GM21528 (cell line): Measurements from ENCODE around the gene PDLIM3.

Experiments used
- ATAC-seq: cut with Tn5 transposase; IDR thresholded peaks from one replicate; pipeline ENCODE4 v1.9.1; 2021; ENCODE audit warnings: mild to moderate bottlenecking, moderate library complexity; ENCODE audit not compliant: unreplicated experiment, low FRiP score

Gene PDLIM3

DNA sequence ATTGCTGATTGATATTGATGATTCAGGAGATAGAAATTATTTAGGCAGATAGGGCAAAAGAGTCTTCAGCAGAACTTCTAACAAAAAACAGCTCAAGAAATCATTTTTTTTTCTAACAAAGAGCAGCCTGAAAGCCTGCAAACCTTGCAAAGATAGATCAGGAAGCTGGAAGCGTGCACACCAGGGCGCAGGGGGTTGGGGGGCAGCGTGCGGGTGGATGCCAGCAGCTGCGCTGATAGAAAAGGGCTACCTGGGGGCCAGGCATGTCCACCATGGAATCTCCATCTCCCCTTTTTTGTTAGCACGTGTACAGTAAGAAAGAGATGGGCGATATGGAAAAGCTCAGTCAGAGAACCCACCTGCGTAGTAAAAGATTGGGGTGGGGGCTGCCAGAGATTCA lies 62.1 kb downstream of the PDLIM3 start:
- ATAC-seq = no peak

DNA sequence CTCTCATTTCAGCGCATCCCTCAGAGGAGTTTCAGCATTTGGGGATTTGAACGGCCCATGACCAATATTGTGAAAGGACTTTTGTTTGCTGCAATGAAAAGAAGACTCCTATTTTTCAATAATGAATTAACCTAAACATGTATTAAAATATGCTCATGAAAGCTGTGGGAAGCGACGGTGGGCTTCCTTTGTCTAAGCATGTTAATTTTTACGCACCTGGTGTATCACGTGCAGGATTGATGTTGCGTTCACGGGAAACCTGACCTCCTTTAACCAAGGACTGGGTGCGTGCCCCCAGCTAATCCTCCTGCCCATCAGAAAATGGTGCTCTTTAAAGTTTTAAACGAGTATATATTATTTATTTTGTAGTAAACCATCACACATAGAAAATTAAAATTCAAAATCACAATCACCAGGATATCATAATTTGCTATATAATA lies 63.2 kb downstream of the PDLIM3 start:
- no peak for ATAC-seq

DNA sequence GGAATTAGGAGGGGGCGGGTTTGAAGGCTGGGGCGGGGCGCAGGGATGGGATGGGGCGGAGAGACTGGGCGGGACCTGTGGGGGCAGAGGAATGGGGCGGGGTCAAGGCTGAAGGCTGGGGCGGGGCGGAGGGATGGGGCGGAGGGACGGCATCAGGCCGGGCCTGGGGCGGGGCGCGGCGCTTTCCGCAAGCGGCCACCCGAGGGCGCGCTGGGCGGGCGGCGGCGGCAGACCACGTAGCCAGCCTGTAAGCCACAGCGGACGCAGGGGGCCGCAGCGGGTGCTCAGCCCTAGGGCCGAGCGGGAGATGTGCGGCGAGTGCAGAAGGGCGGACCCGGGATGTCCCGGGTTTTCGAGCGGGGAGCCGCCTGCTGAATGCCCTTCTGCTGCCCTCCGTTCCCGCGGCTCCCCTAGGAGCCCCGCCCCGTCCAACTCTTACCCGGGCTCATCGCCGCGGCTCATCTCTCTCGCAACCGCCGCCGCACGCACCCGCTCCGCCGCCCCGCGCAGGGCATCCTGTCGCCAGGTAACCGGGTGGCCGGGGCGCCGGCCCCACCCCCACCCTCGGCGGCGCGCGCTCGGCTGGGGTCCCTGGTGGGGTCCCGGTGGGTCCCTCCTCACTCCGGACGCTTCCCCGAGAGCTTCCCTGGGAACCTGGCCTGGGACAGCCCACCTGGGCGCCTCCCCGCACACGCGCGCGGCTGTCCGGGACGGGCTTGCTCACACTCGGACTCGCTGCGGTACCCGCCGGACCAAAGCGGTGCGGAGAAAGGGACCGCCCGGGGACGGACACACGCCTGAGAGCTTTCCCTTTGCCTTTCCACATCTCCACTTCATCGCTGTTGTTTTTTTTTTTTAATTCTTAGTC lies 63.8 kb downstream of the PDLIM3 start, which contains the start of gene CCDC110:
TSS of gene CCDC110 (minus strand) at position 499 of the 868 bp plus-strand sequence. CDS start at position 449, 50 bp downstream.
- ATAC-seq = peak; percentile 91

DNA sequence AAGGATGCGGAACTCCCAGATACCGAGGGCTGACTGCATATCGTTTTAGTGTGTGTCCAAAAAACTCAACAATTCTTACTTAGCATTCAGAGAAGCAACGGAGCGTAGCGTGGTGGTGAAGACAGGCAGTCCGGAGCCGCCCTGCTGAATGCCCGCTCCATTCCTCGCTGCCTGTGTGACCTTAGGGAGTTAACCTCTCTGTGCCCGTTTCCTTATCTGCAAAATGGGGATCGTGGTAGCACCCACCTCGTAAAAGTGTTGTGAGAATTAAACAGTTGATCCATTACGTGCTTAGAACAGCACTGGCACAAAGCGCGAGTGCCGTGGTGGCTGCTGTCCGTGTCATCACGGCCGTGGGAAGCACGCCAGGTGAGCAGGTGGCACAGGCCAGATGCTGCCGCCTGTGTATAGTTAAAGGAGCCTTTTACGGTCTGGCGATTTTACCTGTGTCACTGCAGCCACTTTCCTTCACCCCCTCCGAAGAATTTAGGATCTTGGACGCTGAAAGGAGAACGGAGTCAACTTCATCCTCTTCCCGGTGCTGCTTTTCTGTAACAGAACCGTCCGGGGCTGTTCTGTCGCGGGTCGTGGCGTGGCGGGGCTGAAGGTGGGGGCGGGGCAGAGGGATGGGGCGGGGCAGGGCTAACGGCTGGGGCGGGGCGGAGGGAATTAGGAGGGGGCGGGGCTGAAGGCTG lies 64.7 kb downstream of the PDLIM3 start:
- ATAC-seq = no peak

DNA sequence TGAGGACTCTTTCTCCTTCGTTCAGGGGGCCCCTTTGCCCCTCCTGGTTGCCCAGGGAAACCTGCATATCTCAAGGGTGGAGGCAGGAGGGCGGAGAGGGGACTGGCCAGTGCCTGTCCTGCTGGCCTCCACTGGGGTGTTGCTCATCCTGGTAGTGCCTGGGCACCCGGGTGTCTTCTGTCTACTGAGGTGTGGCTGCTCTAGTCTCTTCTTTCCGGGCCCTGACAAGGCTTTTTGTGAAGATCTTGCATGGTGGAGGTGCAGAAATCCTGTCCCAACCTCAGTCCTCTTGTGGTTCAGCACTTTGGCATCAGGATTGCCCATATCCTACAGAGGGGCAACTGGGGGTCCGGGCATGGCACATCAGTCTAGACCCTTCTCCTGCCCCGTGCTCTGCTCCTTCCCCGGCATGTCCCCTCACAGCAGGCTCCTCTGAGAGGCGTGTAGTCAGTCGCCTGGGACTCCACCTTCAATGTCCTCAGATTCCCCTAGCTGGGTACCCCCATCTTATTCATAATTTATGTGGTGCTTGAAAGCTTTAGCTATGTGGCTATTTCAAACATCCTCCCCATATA lies 65.6 kb downstream of the PDLIM3 start:
- no peak for ATAC-seq

DNA sequence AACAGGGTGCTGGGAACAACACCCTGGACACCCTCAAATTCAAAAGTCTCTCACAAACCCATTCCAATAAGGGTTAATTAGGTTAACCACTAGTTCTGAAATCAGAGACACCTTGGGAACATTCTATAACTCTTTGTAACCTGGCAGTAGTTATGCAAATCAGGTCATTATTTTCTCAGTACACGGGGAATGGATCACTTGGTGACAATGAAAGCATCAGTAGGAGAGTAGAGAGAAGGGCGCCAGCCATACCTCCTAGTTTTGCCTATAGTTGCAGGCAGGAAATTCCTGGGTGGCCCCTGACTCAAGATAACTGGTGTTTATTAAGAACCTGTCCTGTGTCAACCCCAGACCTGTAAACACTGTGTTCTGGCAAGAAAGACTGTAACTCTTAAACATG lies 66.3 kb downstream of the PDLIM3 start:
- ATAC-seq = no peak

DNA sequence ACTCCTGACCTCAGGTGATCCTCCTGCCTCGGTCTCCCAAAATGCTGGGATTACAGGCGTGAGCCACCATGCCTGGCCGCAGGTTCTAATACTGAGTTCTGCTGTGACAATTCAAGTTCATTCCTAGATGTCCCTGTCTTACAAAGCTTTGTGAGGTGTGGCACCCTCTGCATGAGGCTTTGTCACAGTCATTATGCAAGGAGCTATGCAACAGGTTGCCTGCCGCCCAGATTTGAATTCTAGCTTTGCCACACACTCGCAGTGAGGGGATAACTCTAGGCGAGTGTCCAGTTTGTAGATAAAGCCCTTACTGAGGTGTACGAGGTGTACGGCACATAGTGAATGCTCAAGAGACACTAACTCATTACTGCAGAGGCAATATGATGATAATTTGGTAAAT lies 67.3 kb downstream of the PDLIM3 start:
- ATAC-seq = no peak

DNA sequence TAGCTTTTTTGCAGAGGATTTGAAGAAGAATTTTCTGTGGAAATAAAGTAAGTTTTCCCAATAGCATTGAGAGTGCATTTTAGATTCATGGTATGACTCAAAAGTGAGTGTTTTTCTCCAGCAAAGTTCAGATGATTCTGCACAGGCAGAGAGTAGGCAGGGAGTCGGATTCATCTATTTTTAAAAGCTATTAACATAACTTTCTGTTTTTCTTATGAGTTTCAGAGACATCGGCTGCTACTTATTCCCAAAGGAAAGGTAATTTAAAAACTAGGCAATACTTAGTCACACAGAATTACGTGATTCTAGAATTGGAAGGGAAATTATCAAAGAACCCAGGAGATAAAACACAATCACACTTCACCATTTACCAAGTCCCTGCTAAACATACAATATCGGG lies 68.2 kb downstream of the PDLIM3 start:
- no peak for ATAC-seq

DNA sequence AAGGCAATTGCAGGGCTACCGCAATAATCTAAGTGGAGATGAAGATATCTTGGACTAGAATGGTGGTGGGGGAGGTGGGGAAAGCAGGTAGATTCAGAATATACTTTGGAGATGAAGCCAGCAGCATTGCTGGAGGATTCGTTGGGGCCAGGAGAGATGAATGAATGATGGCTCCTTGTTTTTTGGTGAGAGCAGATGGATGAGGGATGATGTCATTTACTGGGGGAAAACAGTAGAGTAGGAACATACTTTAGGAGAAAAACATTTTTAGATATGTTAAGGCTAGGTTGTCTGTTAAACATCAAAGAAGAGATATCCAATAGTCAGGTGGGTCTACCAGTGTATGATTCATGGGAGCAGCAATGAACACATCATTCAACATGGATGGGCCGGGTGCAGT lies 69.6 kb downstream of the PDLIM3 start:
- no peak for ATAC-seq

DNA sequence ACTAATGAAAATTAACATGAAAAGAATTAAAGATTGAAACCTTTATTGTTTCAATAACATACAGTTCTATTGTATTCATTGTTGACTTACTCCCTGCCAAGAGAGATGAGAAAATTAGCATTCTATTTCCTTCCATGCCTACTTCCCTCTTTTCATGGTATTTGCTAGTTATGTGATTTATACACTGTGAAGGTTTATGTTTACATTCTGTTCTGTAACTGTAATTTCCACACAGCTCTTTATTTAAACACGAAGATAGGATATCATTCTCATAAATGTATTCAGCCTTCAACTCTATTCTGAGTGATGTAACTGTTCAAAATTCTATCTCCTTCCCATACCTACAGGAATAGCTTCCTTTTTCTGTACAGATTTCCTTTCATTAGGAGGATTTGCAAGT lies 70.4 kb downstream of the PDLIM3 start:
- no peak for ATAC-seq

DNA sequence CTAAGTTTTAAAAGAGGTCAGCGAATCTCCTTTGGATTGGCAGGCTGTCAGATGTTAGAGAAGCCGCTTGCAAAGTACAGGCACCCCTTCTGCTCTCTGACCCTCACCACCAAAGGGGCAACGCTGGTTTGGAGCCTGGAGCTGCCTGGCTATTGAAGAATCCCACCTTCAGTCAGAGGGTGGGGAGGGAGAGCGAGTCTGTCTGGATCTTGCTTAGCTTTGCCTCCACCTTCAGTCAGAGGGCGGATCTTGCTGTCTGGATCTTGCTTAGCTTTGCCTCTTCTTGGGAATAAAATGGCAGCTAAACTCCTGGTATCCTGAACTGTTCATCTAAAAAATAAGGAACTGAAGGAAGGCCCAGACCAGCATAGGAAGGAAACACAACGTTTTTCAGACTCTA lies 71.1 kb downstream of the PDLIM3 start:
- ATAC-seq = no peak

DNA sequence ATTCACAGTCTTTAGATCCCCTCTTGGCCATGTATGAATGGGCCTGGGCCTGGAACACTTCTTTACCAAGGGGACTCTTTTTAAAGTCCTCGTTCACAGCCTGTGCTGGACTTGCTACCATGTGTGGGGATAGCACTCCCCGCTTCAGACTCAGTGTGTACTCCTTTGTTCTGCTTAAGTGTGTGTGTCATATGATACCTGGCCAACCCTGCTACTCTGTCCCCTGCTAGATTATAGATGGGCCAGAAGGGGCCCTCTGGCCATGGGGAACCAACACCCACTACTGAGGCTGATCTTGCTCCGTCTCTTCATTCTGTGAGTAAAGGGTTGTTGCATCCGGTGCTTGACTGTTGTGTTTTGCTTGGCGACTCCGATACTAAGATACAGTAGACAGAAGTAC lies 71.8 kb downstream of the PDLIM3 start:
- no peak for ATAC-seq

DNA sequence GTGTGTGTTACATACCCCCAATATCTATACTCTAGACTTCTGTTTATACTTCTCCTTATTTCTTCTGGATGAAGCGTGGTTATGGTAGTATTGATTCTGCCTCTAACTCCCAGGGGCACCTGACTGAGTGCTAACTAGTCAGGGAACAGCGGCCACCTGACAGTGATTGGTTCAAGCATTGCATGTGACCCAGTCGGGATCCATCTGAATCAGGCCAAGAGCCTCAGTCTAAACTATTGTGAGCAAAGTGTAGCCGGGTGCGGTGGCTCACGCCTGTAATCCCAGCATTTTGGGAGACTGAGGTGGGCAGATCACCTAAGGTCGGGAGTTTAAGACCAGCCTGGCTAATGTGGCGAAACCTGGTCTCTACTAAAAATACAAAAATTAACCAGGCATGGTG lies 73.7 kb downstream of the PDLIM3 start:
- ATAC-seq = no peak

DNA sequence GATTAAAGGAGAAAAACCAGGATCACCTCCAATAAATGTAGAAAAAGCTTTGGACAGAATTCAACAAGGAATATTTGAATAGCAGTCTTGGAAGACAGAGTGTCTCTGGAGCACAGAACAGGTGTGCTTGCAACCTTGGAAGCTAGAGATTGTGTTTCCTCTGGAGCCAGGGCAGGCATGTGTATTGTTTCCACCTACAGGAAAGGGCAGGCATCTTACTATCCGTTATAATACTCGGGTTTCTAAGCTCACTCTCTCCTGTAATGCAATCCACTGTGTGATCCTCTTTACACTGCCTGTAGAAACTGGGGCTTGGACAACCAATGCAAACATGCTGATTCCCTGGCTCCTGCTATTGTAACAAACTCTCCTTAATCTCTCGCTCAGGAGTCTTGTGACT lies 78.2 kb downstream of the PDLIM3 start:
- ATAC-seq = no peak

DNA sequence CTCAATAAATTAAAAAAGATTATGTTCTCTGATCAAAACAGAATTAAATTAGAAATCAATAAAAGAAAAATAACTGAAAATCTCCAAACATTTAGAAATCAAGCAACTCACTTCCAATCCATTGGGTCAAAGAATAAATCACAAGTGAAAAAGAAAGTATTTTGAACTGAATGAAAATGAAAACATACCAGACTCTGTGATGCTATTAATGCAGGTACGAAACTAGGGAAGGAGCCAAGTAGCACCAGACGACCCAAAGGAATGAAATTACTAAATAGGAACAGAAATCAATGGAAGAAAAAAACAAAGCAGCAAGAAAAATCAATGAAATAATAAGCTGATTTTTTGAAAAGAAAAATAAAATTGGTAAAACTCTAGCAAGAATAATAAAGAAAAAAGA lies 79.2 kb downstream of the PDLIM3 start:
- ATAC-seq = no peak
